Measurements from ENCODE around the gene ANKRD34A. TPM values are rescaled to one million over a fixed set of nuclear protein-coding genes. Genes with fewer than 3 reads are reported as not detected.

The ANKRD34A gene
- total RNA-seq, 1 donor from 2014 or later: 0.69 TPM

- DNase-seq (no peak), ATAC-seq (no peak)
- H3K27me3 ChIP-seq: no peaks in the 10 kb centered on the region
- intact Hi-C loops (cut with DNase I): no loop called here
- TF ChIP-seq, protein P1, sequence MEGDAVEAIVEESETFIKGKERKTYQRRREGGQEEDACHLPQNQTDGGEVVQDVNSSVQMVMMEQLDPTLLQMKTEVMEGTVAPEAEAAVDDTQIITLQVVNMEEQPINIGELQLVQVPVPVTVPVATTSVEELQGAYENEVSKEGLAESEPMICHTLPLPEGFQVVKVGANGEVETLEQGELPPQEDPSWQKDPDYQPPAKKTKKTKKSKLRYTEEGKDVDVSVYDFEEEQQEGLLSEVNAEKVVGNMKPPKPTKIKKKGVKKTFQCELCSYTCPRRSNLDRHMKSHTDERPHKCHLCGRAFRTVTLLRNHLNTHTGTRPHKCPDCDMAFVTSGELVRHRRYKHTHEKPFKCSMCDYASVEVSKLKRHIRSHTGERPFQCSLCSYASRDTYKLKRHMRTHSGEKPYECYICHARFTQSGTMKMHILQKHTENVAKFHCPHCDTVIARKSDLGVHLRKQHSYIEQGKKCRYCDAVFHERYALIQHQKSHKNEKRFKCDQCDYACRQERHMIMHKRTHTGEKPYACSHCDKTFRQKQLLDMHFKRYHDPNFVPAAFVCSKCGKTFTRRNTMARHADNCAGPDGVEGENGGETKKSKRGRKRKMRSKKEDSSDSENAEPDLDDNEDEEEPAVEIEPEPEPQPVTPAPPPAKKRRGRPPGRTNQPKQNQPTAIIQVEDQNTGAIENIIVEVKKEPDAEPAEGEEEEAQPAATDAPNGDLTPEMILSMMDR (IDR thresholded peaks at IDR 0.05): no peak
- H3K4me1 ChIP-seq: peaks cover 28% of the 10 kb centered on the region
- H3K9me3 ChIP-seq: no peaks in the 10 kb centered on the region
- H3K27ac ChIP-seq: peak overlapping the region; percentile 99
- peak overlapping the region; percentile 92 for H3K4me3 ChIP-seq
- peaks cover 36% of the 10 kb centered on the region for H3K36me3 ChIP-seq
Measured at GRCh38 chr1:145992502-145992936, 28.1 kb upstream of the ANKRD34A start.

DNA sequence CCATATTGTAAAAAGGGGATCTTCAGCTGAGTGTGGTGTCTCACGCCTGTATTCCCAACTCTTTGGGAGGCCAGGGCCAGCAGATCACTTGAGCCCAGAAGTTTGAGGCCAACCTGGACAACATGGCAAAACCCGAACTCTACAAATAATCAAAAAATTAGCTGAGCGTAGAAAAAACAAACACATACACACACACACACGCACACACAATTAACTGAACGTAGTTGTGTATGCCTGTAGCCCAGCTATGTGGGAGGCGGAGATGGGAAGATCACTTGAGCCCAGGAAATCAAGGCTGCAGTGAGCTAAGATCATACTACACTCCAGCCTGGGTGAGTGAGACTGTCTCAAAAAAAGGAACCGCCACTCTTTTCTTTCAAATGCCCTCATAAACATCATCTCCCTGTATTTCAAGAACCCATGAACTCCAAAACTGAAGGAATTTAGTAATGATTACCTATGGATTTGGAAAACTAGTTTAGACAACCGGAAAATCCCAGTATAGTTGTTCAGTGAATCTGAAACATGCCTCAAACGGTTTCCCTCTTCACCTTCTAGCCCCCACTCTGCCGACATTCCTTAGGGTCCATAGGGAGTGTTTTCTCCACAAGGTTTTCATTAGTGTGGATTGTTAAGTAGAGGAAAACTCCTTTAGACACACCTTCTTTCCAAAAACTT, 27.5 kb upstream of the ANKRD34A start:
- ATAC-seq (peak; percentile 7), DNase-seq (no peak)

GRCh38 chr1:145990249-145990855, 26.0 kb upstream of the ANKRD34A start:
- TF ChIP-seq, protein P1 (IDR thresholded peaks at IDR 0.05): no peak
- intact Hi-C loops (cut with DNase I): no loop called here
- Histone ChIP-seq H3K4me3 (no peak overlapping the region), H3K4me1 (peaks cover 36% of the 10 kb centered on the region), H3K27me3 (no peaks in the 10 kb centered on the region), H3K9me3 (no peaks in the 10 kb centered on the region), H3K36me3 (peaks cover 33% of the 10 kb centered on the region), H3K27ac (peak overlapping the region; percentile 99)
- DNase-seq (peak; percentile 65), ATAC-seq (peak; percentile 34)

More for the DNA sequence above, 27.5 kb upstream of the ANKRD34A start:
- Histone ChIP-seq H3K36me3 (peaks cover 36% of the 10 kb centered on the region), H3K27me3 (no peaks in the 10 kb centered on the region), H3K4me1 (peaks cover 23% of the 10 kb centered on the region), H3K9me3 (no peaks in the 10 kb centered on the region), H3K4me3 (peak overlapping the region; percentile 92), H3K27ac (peak overlapping the region; percentile 99)
- TF ChIP-seq, protein P1 (IDR thresholded peaks at IDR 0.05): no peak
- intact Hi-C loops (cut with DNase I): no loop called here

DNA sequence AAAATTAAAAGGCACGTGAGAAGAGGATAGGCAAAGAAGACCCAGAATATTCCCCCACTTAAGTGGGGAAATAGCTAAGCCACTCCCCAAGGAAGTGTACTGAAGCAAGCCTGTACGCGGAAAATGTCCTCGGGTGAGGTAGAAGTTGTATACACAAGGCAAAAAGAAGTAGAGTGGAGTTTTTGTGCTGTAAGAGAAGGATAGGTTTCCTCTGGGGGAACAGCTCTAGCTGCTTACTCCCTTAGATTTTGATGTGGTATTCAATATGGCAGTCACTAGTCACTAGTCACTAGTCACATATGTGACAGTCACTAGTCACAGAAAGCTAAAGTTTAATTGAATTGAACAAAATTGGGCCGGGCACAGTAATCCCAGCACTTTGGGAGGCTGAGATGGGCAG, 24.4 kb upstream of the ANKRD34A start:
- peak; percentile 1 for ATAC-seq
- DNase-seq: peak; percentile 6
- intact Hi-C loops (cut with DNase I): no loop called here
- no peaks in the 10 kb centered on the region for H3K27me3 ChIP-seq
- H3K36me3 ChIP-seq: peaks cover 17% of the 10 kb centered on the region
- no peaks in the 10 kb centered on the region for H3K9me3 ChIP-seq
- peaks cover 52% of the 10 kb centered on the region for H3K4me1 ChIP-seq
- TF ChIP-seq, protein P1 (IDR thresholded peaks at IDR 0.05): no peak
- H3K27ac ChIP-seq: peak overlapping the region; percentile 32
- H3K4me3 ChIP-seq: no peak overlapping the region

DNA sequence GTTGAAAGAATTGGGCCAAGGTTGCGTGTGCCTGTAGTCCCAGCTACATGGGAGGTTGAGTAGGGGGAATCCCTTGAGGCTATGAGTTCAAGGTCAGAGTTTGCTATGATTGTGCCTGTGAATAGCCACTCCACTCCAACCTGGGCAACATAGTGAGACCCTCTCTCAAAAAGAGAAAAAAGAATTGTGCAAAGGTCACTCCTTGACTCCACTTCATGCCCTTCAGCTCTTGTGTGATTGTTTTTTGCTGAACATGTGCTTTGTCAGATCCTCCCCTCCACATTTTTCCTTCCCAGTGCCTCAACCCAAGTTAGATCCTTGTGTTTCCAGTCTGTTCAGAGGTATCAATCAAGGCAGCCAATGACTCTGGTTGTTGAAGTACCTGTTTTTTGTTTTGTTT, 23.6 kb upstream of the ANKRD34A start:
- H3K9me3 ChIP-seq: no peaks in the 10 kb centered on the region
- peak overlapping the region; percentile 32 for H3K27ac ChIP-seq
- ATAC-seq (no peak), DNase-seq (no peak)
- peaks cover 55% of the 10 kb centered on the region for H3K4me1 ChIP-seq
- H3K27me3 ChIP-seq: no peaks in the 10 kb centered on the region
- no peak overlapping the region for H3K4me3 ChIP-seq
- peaks cover 9% of the 10 kb centered on the region for H3K36me3 ChIP-seq
- TF ChIP-seq, protein P1 (IDR thresholded peaks at IDR 0.05): no peak
- intact Hi-C loops (cut with DNase I): no loop called here
